ENCODE data around the gene RGS6. TPM values are rescaled to one million over a fixed set of nuclear protein-coding genes. Genes with fewer than 3 reads are reported as not detected.

The RGS6 gene
- total RNA-seq, 2 donors from 2014 or later: 3.2 TPM; not detected in 1

DNA sequence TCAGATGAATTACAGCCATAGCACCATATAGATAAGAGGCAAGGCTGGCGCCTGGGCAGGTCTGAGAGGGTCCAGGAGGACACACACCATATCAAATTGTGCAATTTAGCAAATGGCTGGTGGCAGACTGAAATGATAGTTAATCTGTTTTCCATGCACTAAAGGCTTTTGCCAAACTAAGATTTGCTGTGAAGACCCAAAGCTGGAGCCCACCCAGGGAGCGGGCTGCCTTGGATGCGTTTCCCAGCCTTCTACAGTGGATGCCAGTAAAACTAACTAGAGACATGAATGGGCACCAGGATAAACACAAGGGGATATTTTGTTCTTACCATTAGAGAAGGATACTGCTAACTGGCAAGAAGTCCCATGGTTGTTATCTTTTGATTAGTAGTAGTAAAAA is 486.6 kb downstream of the RGS6 start:
- H3K27me3 ChIP-seq (replicated peaks; ENCODE audit: insufficient read depth): no peaks in the 10 kb centered on the region
- H3K4me3 ChIP-seq: no peak overlapping the region
- H3K36me3 ChIP-seq: no peaks in the 10 kb centered on the region
- H3K9me3 ChIP-seq: no peaks in the 10 kb centered on the region
- no peak overlapping the region for H3K27ac ChIP-seq
- intact Hi-C loops (cut with DNase I): no loop called here
- no peaks in the 10 kb centered on the region for H3K4me1 ChIP-seq (replicated peaks)
- whole genome bisulfite sequencing: 62% methylated on average over 3 of the region's 3 CpGs
- TF ChIP-seq, protein P1, sequence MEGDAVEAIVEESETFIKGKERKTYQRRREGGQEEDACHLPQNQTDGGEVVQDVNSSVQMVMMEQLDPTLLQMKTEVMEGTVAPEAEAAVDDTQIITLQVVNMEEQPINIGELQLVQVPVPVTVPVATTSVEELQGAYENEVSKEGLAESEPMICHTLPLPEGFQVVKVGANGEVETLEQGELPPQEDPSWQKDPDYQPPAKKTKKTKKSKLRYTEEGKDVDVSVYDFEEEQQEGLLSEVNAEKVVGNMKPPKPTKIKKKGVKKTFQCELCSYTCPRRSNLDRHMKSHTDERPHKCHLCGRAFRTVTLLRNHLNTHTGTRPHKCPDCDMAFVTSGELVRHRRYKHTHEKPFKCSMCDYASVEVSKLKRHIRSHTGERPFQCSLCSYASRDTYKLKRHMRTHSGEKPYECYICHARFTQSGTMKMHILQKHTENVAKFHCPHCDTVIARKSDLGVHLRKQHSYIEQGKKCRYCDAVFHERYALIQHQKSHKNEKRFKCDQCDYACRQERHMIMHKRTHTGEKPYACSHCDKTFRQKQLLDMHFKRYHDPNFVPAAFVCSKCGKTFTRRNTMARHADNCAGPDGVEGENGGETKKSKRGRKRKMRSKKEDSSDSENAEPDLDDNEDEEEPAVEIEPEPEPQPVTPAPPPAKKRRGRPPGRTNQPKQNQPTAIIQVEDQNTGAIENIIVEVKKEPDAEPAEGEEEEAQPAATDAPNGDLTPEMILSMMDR (IDR thresholded peaks at IDR 0.05): no peak
- TF ChIP-seq POLR2AphosphoS5 (IDR thresholded peaks at IDR 0.05): no peak
- no peak for TF ChIP-seq POLR2A (IDR thresholded peaks at IDR 0.05)
- no peak for DNase-seq (ENCODE audit: low spot score)

DNA sequence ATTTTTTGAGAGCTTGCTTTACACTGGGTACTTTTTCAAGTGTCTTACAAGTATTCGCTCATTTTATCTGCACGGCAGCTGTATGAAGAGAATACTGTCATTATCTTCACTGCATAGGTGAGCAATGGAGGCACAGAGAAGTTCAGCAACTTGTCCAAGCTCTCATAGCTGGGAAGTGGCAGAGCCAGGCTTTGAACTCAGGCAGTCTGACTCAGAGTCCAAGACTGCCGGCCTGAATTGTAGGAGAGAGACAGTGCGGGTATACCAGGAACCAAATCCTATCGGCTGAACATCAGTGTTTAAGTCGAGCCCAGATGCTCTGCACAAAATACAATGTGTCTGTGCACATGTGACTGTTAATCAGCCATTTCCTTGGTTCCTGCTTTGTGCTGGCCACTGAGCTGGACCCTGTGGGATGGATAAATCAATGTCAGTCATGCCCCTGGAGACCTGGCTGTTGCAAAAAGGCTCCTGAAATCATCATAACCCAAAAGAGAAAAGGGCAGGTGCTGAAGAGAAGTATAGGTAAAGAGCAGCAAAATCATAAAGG is 487.1 kb downstream of the RGS6 start:
- WGBS: 85% methylated on average over 6 of the region's 6 CpGs
- Histone ChIP-seq H3K27ac (no peak overlapping the region), H3K4me1 (replicated peaks) (no peaks in the 10 kb centered on the region), H3K36me3 (no peaks in the 10 kb centered on the region), H3K27me3 (replicated peaks; ENCODE audit: insufficient read depth) (no peaks in the 10 kb centered on the region), H3K4me3 (no peak overlapping the region), H3K9me3 (no peaks in the 10 kb centered on the region)
- no peak for DNase-seq (ENCODE audit: low spot score)
- intact Hi-C loops (cut with DNase I): no loop called here
- TF ChIP-seq, protein P1 (IDR thresholded peaks at IDR 0.05): no peak
- TF ChIP-seq POLR2A (IDR thresholded peaks at IDR 0.05) (no peak), POLR2AphosphoS5 (IDR thresholded peaks at IDR 0.05) (no peak)

DNA sequence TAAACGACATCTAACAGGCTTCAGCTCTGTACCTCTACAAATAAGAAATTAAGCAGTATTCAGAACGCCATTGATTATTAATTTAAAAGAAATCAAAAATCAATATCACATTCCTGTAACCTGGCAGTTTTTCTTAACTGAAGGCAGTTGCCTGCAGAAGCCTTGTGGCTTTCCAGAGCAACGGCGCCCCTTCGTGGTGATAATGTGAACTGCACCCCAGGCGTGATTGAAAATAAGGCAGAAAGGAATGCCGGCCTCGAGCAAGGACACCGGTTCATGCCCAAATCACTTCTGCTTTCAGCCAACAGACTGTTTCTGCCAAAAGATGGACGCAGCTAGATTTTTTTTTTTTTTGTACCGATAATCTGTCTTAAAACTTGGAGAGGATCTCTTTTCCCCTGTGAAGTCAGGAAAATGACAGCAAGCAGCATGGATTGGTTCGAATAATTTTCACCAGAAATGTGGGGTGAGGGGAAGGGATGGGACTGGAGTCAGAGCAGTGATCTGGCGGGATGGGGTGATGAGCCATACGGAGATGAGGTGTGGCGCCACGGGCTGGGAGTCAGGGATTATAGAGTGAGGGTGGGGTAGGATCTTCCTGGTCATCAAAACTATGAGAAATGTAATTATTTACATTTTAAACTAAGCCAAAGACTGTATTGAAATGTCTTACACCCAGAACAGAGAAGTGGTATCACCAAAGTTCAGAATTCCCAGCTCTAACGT is 488.7 kb downstream of the RGS6 start:
- intact Hi-C loops (cut with DNase I): no loop called here
- H3K27me3 ChIP-seq (replicated peaks; ENCODE audit: insufficient read depth): no peaks in the 10 kb centered on the region

DNA sequence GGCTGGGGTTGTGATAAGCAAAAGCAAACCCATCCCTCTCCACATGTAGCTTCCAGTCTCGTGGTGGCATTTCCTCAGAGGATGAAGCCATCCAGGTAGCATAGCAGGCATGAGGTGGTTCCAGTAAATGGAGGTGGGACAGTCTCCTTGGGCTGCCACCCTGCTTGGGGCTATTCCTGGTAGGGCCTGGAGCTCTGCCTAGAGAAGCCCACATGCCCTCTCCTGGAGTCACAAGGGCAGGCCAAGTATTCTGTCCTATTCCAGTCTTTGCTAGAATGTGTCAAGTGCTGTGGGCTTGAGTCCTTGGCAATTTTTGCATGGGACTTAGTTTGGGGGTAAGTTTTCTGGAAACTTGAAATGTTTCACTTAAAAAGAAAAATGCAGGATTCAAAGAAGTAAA is 491.7 kb downstream of the RGS6 start:
- H3K27ac ChIP-seq: no peak overlapping the region
- no peak for TF ChIP-seq POLR2A (IDR thresholded peaks at IDR 0.05)
- no peak for TF ChIP-seq POLR2AphosphoS5 (IDR thresholded peaks at IDR 0.05)
- TF ChIP-seq, protein P1 (IDR thresholded peaks at IDR 0.05): no peak
- no peak for DNase-seq (ENCODE audit: low spot score)

More for the DNA sequence above, 488.7 kb downstream of the RGS6 start:
- peak; percentile 23 for DNase-seq (ENCODE audit: low spot score)
- Histone ChIP-seq H3K4me1 (replicated peaks) (no peaks in the 10 kb centered on the region), H3K9me3 (no peaks in the 10 kb centered on the region), H3K4me3 (no peak overlapping the region), H3K27ac (no peak overlapping the region), H3K36me3 (no peaks in the 10 kb centered on the region)
- TF ChIP-seq POLR2AphosphoS5 (IDR thresholded peaks at IDR 0.05): no peak
- TF ChIP-seq, protein P1 (IDR thresholded peaks at IDR 0.05): peak in 3 of 4 experiments; percentile 42 to 70 (median 61)
- 30% methylated on average over 17 of the region's 17 CpGs for WGBS

DNA sequence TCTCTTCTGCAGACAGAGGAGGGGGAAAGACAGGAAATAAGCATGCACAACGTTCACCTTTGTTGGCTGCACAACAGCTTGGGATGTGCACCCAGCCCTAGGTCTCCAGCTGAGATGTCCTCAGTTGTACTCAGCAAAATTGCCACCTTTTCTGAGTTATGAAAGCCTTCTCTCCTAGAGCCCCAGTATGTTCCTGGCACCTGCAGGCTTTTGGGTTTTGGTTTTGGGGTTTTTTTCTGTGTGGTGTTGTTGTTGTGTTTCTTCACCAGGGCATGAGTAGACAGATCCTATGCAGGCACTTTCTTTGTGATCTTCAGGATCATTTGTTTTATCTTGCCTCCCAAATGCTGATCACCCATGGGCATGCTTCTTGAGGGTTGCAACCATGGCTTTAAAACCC is 498.2 kb downstream of the RGS6 start:
- WGBS: 30% methylated on average over 1 of the region's 1 CpG
- H3K9me3 ChIP-seq: no peaks in the 10 kb centered on the region
- H3K4me3 ChIP-seq: no peak overlapping the region
- no peak overlapping the region for H3K27ac ChIP-seq
- TF ChIP-seq POLR2AphosphoS5 (IDR thresholded peaks at IDR 0.05): no peak
- no peak for TF ChIP-seq POLR2A (IDR thresholded peaks at IDR 0.05)
- TF ChIP-seq, protein P1 (IDR thresholded peaks at IDR 0.05): no peak
- no peak for DNase-seq (ENCODE audit: low spot score)
- no peaks in the 10 kb centered on the region for H3K4me1 ChIP-seq (replicated peaks)
- H3K27me3 ChIP-seq (replicated peaks; ENCODE audit: insufficient read depth): no peaks in the 10 kb centered on the region
- intact Hi-C loops (cut with DNase I): no loop called here
- no peaks in the 10 kb centered on the region for H3K36me3 ChIP-seq

More for the DNA sequence above, 491.7 kb downstream of the RGS6 start:
- Histone ChIP-seq H3K36me3 (no peaks in the 10 kb centered on the region), H3K9me3 (no peaks in the 10 kb centered on the region), H3K4me3 (no peak overlapping the region), H3K4me1 (replicated peaks) (no peaks in the 10 kb centered on the region), H3K27me3 (replicated peaks; ENCODE audit: insufficient read depth) (no peaks in the 10 kb centered on the region)
- intact Hi-C loops (cut with DNase I): no loop called here
- WGBS: 82% methylated on average over 1 of the region's 1 CpG
